COLO668 (cell line): ENCODE measurements around the gene KCTD20.

Experiments
- DNase-seq: peaks from one replicate; lab custom pipeline; 2025; ENCODE audit not compliant: unreplicated experiment; lab: John Stamatoyannopoulos, UW

The KCTD20 gene

GRCh38 chr6:36492092-36492491 lies 49.3 kb downstream of the KCTD20 start:
- DNase-seq: no peak

- DNase-seq: no peak
These were observed 49.8 kb downstream of the KCTD20 start for GRCh38 chr6:36492621-36493020.

- DNase-seq: no peak
These were observed 50.5 kb downstream of the KCTD20 start for GRCh38 chr6:36493319-36493718.

- no peak for DNase-seq
These were observed 51.1 kb downstream of the KCTD20 start for GRCh38 chr6:36493859-36494258.

GRCh38 chr6:36495086-36495485 lies 52.3 kb downstream of the KCTD20 start:
- no peak for DNase-seq

- no peak for DNase-seq
These were observed 57.1 kb downstream of the KCTD20 start for GRCh38 chr6:36499918-36500317.

- no peak for DNase-seq
These were observed 58.9 kb downstream of the KCTD20 start for GRCh38 chr6:36501686-36502085.

GRCh38 chr6:36504181-36504580 lies 61.4 kb downstream of the KCTD20 start:
- no peak for DNase-seq

- no peak for DNase-seq
These were observed 62.2 kb downstream of the KCTD20 start for GRCh38 chr6:36504982-36505381.

- DNase-seq: no peak
These were observed 63.1 kb downstream of the KCTD20 start for GRCh38 chr6:36505744-36506534.

- no peak for DNase-seq
These were observed 63.8 kb downstream of the KCTD20 start for GRCh38 chr6:36506611-36507010.

- DNase-seq: no peak
These were observed 65.7 kb downstream of the KCTD20 start for GRCh38 chr6:36508532-36508931.

GRCh38 chr6:36510365-36510764 lies 67.6 kb downstream of the KCTD20 start:
- DNase-seq: no peak

GRCh38 chr6:36514554-36515456 lies 72.0 kb downstream of the KCTD20 start:
- no peak for DNase-seq

GRCh38 chr6:36515844-36516243 lies 73.0 kb downstream of the KCTD20 start:
- no peak for DNase-seq

- DNase-seq: no peak
These were observed 73.8 kb downstream of the KCTD20 start for GRCh38 chr6:36516559-36516958.

- no peak for DNase-seq
These were observed 74.2 kb downstream of the KCTD20 start for GRCh38 chr6:36516988-36517387.

GRCh38 chr6:36517408-36517807 lies 74.6 kb downstream of the KCTD20 start:
- no peak for DNase-seq

GRCh38 chr6:36519352-36519751 lies 76.6 kb downstream of the KCTD20 start:
- no peak for DNase-seq

- DNase-seq: no peak
These were observed 80.7 kb downstream of the KCTD20 start for GRCh38 chr6:36523451-36523850.

- DNase-seq: no peak
These were observed 81.2 kb downstream of the KCTD20 start for GRCh38 chr6:36523936-36524499.

GRCh38 chr6:36524871-36525270 lies 82.1 kb downstream of the KCTD20 start:
- no peak for DNase-seq
